Hepatocyte (in vitro differentiated cells): Measurements from ENCODE around the gene SURF1. TPM values are rescaled to one million over a fixed set of nuclear protein-coding genes. Genes with fewer than 3 reads are reported as not detected.

Source experiments
- DNase-seq: peaks from one replicate; pipeline ENCODE4 v3.0.0-alpha.2; 2016; ENCODE audit warnings: low spot score
- H2AFZ ChIP-seq: fragments of 200-600 bp; sonication (generic); 2 replicates; pipeline ENCODE4 v1.6.0; 2016; ENCODE audit warnings: antibody characterized with exemption, mild to moderate bottlenecking
- H3K27ac ChIP-seq: fragments of 200-600 bp; sonication (generic); 2 replicates; pipeline ENCODE4 v1.5.1; 2016; ENCODE audit warnings: mild to moderate bottlenecking
- H3K27me3 ChIP-seq: fragments of 200-600 bp; sonication (generic); 2 replicates; pipeline ENCODE4 v1.6.1; 2016
- H3K36me3 ChIP-seq: fragments of 200-600 bp; sonication (generic); replicated peaks from 2 replicates; pipeline ENCODE4 v1.5.1; 2016; ENCODE audit warnings: low read depth; ENCODE audit not compliant: insufficient read depth
- H3K4me1 ChIP-seq: fragments of 200-600 bp; sonication (generic); 2 replicates; pipeline ENCODE4 v1.5.1; 2016; ENCODE audit warnings: mild to moderate bottlenecking, moderate library complexity; ENCODE audit not compliant: insufficient read depth
- H3K4me2 ChIP-seq: fragments of 200-600 bp; sonication (generic); 2 replicates; pipeline ENCODE4 v1.6.0; 2016
- H3K4me3 ChIP-seq: fragments of 200-600 bp; sonication (generic); 2 replicates; pipeline ENCODE4 v1.5.1; 2016; ENCODE audit warnings: mild to moderate bottlenecking
- H3K79me2 ChIP-seq: fragments of 200-600 bp; sonication (generic); 2 replicates; pipeline ENCODE4 v1.6.0; 2017; ENCODE audit warnings: mild to moderate bottlenecking
- H3K9me2 ChIP-seq: fragments of 200-600 bp; sonication (generic); replicated peaks from 2 replicates; pipeline ENCODE4 v1.6.0; 2017; ENCODE audit warnings: mild to moderate bottlenecking; ENCODE audit not compliant: insufficient read depth
- H3K9me3 ChIP-seq: fragments of 200-600 bp; sonication (generic); 2 replicates; pipeline ENCODE4 v1.5.1; 2016; ENCODE audit warnings: low read depth, mild to moderate bottlenecking
- H4K20me1 ChIP-seq: fragments of 200-600 bp; sonication (generic); 2 replicates; pipeline ENCODE4 v1.6.0; 2016; ENCODE audit warnings: mild to moderate bottlenecking; ENCODE audit not compliant: insufficient read depth, poor library complexity, severe bottlenecking
- EZH2 ChIP-seq: fragments of 200-600 bp; sonication (generic); IDR thresholded peaks from 2 replicates; pipeline ENCODE4 v1.6.1; 2016; ENCODE audit warnings: antibody characterized with exemption, mild to moderate bottlenecking, borderline replicate concordance
- EZH2phosphoT487 ChIP-seq: fragments of 200-600 bp; sonication (generic); IDR thresholded peaks from one replicate; pipeline ENCODE4 v1.6.1; 2018; ENCODE audit warnings: antibody characterized with exemption, mild to moderate bottlenecking, low read depth, moderate library complexity; ENCODE audit not compliant: unreplicated experiment, severe bottlenecking
- WGBS: methylation state at CpG from one replicate; pipeline ENCODE4 v1.1.6; 2016; ENCODE audit warnings: low lambda C conversion rate; ENCODE audit errors: missing lambda C conversion rate; 5-methylcytosine and 5-hydroxymethylcytosine counted together
- polyA plus RNA-seq: library from polyadenylated mRNA; unstranded; fragments of >200 nt; fragmentation: Nextera tagmentation; extraction: Ambion mirVana; gene quantifications from 2 replicates; pipeline ENCODE4 v1.2.1, GENCODE V29; 2016
- total RNA-seq: library from RNA; depleted of rRNA; stranded (reverse); fragments of >200 nt; gene quantifications from 2 replicates; pipeline ENCODE4 v1.2.3, GENCODE V29; 2014
- TF ChIP-seq, protein P1 (sequence below): fragments of 200-600 bp; sonication (generic); IDR thresholded peaks from 2 replicates; pipeline ENCODE4 v1.5.1; 2016; ENCODE audit warnings: antibody characterized with exemption, mild to moderate bottlenecking; ENCODE audit not compliant: poor library complexity

Gene SURF1
- total and polyA plus RNA-seq, 2 experiments from 2014 or later, result 37.4 to 76.5 TPM

DNA sequence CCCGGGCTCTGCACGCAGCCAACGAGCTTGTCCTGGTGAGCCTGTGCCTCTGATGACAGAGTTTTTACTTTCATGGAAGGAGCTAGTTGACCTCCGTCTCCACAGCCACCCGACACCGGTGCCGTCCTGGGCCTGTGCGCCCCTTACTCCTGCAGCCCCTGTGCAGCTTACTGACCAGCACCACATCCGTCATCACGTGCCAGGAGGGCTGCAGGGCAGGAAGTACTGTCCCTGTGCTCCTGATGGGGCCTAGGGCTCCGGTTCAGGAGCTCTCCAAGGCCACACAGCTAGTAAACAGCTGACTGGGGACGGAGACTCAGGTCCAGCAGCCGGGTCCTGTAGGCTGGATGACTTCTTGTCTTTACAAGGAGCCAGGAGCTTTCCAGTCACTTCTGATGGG lies 30.1 kb upstream of the SURF1 start:
- H2AFZ ChIP-seq, result no peak overlapping the region
- H3K27me3 ChIP-seq, result no peaks in the 10 kb centered on the region
- WGBS, result 82% methylated on average over 13 of the region's 13 CpGs
- DNase-seq, result no peak
- no peaks in the 10 kb centered on the region for H4K20me1 ChIP-seq
- no peak overlapping the region for H3K4me3 ChIP-seq
- H3K27ac ChIP-seq, result no peak overlapping the region
- H3K9me2 ChIP-seq, result no peaks in the 10 kb centered on the region
- no peak overlapping the region for H3K4me2 ChIP-seq
- TF ChIP-seq EZH2phosphoT487, result no peak
- TF ChIP-seq, protein P1, sequence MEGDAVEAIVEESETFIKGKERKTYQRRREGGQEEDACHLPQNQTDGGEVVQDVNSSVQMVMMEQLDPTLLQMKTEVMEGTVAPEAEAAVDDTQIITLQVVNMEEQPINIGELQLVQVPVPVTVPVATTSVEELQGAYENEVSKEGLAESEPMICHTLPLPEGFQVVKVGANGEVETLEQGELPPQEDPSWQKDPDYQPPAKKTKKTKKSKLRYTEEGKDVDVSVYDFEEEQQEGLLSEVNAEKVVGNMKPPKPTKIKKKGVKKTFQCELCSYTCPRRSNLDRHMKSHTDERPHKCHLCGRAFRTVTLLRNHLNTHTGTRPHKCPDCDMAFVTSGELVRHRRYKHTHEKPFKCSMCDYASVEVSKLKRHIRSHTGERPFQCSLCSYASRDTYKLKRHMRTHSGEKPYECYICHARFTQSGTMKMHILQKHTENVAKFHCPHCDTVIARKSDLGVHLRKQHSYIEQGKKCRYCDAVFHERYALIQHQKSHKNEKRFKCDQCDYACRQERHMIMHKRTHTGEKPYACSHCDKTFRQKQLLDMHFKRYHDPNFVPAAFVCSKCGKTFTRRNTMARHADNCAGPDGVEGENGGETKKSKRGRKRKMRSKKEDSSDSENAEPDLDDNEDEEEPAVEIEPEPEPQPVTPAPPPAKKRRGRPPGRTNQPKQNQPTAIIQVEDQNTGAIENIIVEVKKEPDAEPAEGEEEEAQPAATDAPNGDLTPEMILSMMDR, result no peak
- no peak for TF ChIP-seq EZH2
- no peaks in the 10 kb centered on the region for H3K9me3 ChIP-seq
- H3K4me1 ChIP-seq, result no peaks in the 10 kb centered on the region
- no peaks in the 10 kb centered on the region for H3K79me2 ChIP-seq
- no peaks in the 10 kb centered on the region for H3K36me3 ChIP-seq

DNA sequence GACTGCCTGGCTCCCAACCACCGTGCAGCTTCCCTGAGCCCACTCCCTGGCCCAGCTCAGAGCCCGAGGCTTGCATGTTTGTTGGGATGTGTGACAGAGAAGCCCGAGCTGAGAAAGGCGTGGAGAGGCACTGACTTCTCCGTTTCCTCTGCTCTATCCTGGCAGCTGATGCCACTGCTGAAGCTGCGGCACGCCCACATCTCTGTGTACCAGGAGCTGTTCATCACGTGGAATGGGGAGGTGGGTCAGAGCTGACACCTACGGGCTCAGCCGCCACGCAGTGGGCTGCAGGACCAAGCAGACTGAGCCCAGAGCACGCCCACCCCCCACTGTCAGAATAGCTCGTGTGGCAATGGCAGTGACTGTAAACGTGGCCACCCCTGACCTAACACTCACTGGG lies 29.2 kb upstream of the SURF1 start:
- H3K4me3 ChIP-seq, result no peak overlapping the region
- H3K27ac ChIP-seq, result no peak overlapping the region
- no peaks in the 10 kb centered on the region for H3K4me1 ChIP-seq
- H3K79me2 ChIP-seq, result no peaks in the 10 kb centered on the region
- no peak overlapping the region for H3K4me2 ChIP-seq
- H3K36me3 ChIP-seq, result no peaks in the 10 kb centered on the region
- 90% methylated on average over 14 of the region's 14 CpGs for WGBS
- no peaks in the 10 kb centered on the region for H3K27me3 ChIP-seq
- no peaks in the 10 kb centered on the region for H3K9me3 ChIP-seq
- H2AFZ ChIP-seq, result no peak overlapping the region
- TF ChIP-seq EZH2 (no peak), EZH2phosphoT487 (no peak)
- TF ChIP-seq, protein P1, result no peak
- H3K9me2 ChIP-seq, result no peaks in the 10 kb centered on the region
- no peak for DNase-seq
- H4K20me1 ChIP-seq, result no peaks in the 10 kb centered on the region

DNA sequence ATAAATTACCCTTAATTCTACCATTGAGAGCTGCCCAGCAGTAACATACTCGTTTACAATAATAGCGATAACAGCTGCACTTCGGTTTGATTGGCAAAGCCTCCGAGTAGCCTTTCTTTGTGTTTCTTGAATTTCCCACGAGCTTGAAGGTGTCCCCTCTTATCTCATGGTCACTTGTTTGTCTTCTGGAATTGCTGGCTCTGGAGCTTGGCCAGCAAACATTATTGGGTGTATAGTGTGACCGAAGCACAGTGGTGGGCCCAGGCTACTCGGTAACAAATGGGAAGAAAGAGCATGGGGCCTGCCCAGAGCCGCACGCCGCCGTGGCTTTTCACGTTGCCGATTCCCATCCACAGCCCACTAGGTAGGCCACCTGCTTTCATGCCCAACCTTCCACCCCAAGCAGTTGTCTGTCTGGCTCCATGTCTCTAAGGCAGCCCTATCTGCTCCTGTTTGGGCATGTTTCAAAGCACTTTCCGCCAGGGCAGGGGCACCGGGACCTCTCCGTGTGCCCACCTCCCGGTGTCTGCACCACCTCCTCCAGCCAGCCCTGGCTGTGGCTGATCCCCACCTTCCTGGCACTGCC lies 28.5 kb upstream of the SURF1 start:
- Histone ChIP-seq H3K4me3 (no peak overlapping the region), H3K9me3 (no peaks in the 10 kb centered on the region), H3K27ac (no peak overlapping the region), H3K9me2 (no peaks in the 10 kb centered on the region), H4K20me1 (no peaks in the 10 kb centered on the region), H3K79me2 (no peaks in the 10 kb centered on the region), H3K36me3 (no peaks in the 10 kb centered on the region), H3K4me1 (no peaks in the 10 kb centered on the region), H3K4me2 (no peak overlapping the region), H2AFZ (no peak overlapping the region), H3K27me3 (no peaks in the 10 kb centered on the region)
- TF ChIP-seq, protein P1, result no peak
- TF ChIP-seq EZH2 (no peak), EZH2phosphoT487 (no peak)
- DNase-seq, result no peak
- WGBS, result 79% methylated on average over 17 of the region's 17 CpGs

DNA sequence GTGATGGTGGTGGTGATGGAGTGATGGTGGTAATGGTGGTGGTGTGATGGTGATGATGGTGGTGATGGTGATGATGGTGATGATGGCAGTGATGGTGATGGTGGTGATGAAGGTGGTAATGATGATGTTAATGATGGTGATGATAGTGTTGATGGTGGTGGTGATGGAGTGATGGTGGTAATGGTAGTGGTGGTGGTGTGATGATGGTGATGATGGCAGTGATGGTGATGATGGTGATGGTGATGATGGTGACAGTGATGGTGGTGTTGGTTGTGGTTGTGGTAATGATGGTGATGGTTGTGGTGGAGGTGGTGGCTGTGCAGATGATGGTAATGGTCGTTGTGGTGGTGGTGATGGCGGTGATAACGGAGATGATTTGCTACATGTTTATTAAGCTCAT lies 27.2 kb upstream of the SURF1 start:
- no peak overlapping the region for H3K4me2 ChIP-seq
- H4K20me1 ChIP-seq, result no peaks in the 10 kb centered on the region
- H3K4me3 ChIP-seq, result no peak overlapping the region
- no peaks in the 10 kb centered on the region for H3K79me2 ChIP-seq
- no peaks in the 10 kb centered on the region for H3K27me3 ChIP-seq
- H3K9me2 ChIP-seq, result no peaks in the 10 kb centered on the region
- H3K9me3 ChIP-seq, result no peaks in the 10 kb centered on the region
- H2AFZ ChIP-seq, result no peak overlapping the region
- 96% methylated on average over 3 of the region's 3 CpGs for WGBS
- TF ChIP-seq EZH2phosphoT487 (no peak), EZH2 (no peak)
- TF ChIP-seq, protein P1, result no peak
- H3K27ac ChIP-seq, result no peak overlapping the region
- H3K4me1 ChIP-seq, result no peaks in the 10 kb centered on the region
- H3K36me3 ChIP-seq, result no peaks in the 10 kb centered on the region
- DNase-seq, result no peak
